GM12891 (cell line): Measurements from ENCODE around the gene PRDM16.

Experiments used
- DNase-seq: peaks from one replicate; pipeline ENCODE4 v3.0.0; 2011; ENCODE audit warnings: low spot score; ENCODE audit not compliant: insufficient read length
- FAIRE-seq: peaks from 2 replicates; lab custom pipeline; 2011; peaks lifted over from hg19 to GRCh38; lab: Jason Lieb, UNC
- PAX5 ChIP-seq: IDR thresholded peaks from 2 replicates; pipeline ENCODE4 v1.6.1; 2011; ENCODE audit warnings: low read length, moderate library complexity, mild to moderate bottlenecking; ENCODE audit not compliant: insufficient read depth, severe bottlenecking
- POLR2A ChIP-seq: IDR thresholded peaks from 2 replicates; pipeline ENCODE4 v1.6.1; 2011; ENCODE audit warnings: low read depth, low read length, control low read depth
- POLR2AphosphoS5 ChIP-seq: IDR thresholded peaks from 2 replicates; pipeline ENCODE4 v1.6.1; 2011; ENCODE audit warnings: low read depth, low read length, control low read depth
- POU2F2 ChIP-seq: IDR thresholded peaks from 2 replicates; pipeline ENCODE4 v1.6.1; 2011; ENCODE audit warnings: low read depth, mild to moderate bottlenecking, control low read depth, low read length, moderate library complexity
- SPI1 ChIP-seq: IDR thresholded peaks from 2 replicates; pipeline ENCODE4 v1.6.1; 2011; ENCODE audit warnings: low read depth, low read length, control low read depth
- TAF1 ChIP-seq: IDR thresholded peaks from 2 replicates; pipeline ENCODE4 v1.6.1; 2011; ENCODE audit warnings: low read depth, low read length, control low read depth

PRDM16 gene

DNA sequence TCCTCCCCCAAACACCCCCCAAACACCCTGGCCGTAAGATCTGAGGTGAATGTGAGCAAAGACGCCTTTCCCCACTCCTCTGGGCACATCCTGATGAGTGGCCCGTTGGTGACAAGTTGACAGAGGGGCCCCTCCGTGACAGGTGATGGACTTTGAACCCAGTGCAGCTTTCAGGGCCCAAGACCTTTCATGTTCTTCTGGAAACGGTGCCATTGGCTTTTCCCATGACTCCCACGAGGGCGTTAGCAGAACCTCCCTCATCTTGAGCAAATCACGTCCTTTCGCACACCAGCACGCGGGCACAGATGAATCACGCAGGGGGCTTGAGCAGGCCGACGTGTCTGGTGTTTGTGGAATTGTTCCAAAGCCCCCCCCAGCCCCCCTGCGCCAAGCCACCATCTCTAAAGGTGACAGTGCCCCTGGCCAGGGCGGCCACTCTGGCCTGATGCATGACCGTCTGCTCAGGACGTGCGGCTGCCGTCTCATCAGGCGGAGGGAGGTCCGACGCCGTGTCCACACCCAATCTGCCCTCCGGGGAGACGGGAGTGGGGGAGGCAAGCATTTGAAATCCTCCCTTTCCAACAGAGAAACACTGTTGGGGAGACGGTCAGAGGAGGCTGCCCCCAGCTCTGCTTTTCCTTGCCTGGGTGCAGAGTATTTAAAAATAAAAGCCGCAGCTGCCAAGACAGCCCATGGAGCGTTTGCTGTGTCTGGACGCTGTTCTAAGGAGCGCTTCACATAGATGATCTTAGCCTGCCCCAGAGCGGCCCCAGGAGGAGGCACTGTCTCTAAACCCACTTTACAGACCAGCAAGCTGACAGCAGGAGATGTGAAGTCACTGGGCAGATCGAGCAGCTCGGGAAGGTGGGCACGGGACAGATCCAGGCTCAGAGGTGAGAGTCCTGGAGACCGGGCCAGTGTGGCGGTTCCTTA is 287.2 kb downstream of the PRDM16 start:
- TF ChIP-seq POU2F2 = no peak
- TF ChIP-seq PAX5 = no peak
- TF ChIP-seq POLR2A = no peak
- DNase-seq (no peak), FAIRE-seq (no peak)

DNA sequence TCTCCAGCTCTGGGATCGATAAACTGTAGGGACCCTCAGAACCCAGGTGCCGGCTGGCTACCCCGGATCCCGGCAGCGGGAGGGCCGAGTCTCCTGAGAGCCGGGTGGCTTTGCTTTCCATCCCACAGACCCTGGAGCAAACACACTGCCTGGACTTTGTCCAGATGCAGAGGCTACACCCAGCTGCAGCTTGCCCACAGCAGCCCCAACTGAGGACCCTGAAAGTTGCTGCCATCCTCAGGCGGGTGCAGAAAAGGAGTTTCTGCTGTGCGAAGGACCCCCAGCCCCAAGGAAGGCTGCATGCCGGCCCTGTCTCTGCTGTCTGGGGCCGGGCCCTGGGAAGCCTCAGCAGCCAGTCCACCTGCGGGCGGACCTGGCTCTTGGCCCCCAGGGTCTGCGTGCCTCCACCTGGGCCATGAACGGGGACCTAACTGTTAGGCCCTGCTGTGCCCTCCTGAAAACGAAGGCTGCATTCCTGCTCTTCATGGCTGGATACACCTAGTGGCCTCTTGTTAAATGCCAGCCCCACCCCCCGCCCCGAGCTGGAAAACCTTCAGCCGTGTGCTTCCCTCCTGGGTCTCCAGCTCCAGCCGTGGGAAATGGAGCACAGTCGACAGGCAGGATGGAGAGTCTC is 287.9 kb downstream of the PRDM16 start:
- DNase-seq = no peak
- TF ChIP-seq POU2F2 (no peak), POLR2AphosphoS5 (no peak), PAX5 (no peak), POLR2A (no peak), TAF1 (no peak), SPI1 (no peak)
- FAIRE-seq = no peak

DNA sequence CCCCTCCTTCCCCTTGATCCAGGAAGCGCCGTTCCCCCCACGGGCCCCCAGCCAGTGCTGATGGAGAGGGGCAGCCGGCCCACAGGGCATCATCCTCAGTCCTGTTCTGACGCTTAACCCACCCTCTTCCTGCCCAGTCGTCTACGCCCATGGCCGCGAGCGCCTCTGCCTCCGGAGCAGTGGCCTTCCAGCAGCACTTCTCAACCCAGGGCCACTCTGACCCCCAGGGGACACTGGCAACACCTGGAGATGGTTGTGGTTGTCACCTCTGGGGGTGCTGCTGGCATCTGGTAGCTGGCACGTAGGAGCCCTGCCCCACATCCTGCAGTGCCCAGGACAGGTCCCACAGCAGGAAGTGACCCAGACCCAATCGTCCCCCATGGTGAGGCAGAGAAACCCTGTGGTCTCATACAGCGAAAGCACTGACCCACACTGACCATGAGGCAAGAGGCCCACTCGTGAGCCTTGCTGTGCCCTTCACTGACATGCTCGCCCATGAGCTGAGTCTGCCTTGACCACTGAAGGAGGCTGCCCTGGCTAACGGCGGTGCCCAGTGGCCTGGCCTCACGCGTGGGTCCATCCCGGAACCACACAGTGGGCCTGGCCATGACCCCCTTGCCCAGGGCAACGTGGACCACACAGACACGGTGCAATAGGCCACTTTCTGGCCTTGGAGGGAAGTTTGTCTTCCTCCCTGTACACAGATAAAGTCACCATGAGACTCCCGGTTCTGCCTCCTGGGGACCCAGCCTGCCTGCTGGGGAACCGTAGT is 288.7 kb downstream of the PRDM16 start:
- FAIRE-seq (no peak), DNase-seq (no peak)
- TF ChIP-seq POLR2AphosphoS5 (no peak), PAX5 (no peak), POLR2A (no peak), TAF1 (no peak), POU2F2 (no peak), SPI1 (no peak)

DNA sequence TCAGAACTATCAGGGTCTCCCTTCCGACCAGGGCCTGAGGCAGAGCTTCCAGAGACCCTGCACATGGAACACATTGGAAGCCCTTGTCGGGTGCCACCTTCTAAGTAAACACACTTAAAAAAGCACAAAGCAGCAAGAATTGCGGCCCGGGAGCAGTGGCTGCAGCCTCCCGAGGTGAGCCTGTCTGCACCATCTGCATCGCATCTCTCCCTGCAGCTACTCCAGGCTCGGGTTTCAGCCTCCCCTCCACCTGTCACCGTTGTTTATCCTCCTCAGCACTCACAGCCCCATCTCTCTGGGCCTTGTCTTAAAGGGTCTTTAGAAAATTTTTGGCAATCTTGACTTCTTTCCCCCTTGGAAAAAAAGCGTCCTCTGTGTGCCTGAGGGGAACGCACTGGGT is 290.3 kb downstream of the PRDM16 start:
- DNase-seq (no peak), FAIRE-seq (no peak)
- TF ChIP-seq POU2F2 (no peak), POLR2AphosphoS5 (no peak), POLR2A (no peak), SPI1 (no peak), PAX5 (no peak), TAF1 (no peak)

DNA sequence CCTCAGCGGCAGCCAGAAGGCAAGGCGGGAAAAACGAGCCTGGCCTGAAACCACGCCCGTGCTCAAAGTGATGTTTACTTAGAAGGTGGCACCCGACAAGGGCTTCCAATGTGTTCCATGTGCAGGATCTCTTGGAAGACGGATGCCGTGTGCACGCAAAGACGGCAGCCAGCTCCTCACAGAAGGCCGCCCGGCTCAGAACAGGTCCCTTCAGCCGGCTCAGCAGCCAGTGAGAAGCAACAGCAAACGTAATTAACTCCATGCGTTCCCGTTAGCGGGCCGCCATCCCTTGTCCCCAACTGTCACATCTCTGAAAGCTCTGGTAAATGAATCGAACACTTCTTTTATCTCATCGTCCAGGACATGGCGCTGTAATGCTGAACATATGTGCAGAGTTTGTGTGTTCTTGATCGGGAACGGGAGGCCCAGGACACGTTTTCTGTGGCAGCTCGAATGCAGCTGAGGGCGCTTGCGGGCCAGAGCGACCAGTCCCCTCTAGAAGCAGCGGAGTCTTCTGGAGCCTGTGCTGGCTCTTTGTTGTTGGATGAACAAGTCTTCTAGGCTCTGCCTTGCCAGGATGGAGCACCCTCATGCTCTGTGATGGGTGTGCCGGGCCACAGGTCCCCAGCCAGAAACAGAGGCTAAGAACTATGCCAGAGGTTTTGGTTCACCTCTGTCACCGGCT is 290.9 kb downstream of the PRDM16 start:
- DNase-seq (no peak), FAIRE-seq (no peak)
- no peak for TF ChIP-seq POU2F2
- no peak for TF ChIP-seq PAX5
- no peak for TF ChIP-seq POLR2A
- TF ChIP-seq SPI1 = no peak
- no peak for TF ChIP-seq POLR2AphosphoS5
- TF ChIP-seq TAF1 = no peak

DNA sequence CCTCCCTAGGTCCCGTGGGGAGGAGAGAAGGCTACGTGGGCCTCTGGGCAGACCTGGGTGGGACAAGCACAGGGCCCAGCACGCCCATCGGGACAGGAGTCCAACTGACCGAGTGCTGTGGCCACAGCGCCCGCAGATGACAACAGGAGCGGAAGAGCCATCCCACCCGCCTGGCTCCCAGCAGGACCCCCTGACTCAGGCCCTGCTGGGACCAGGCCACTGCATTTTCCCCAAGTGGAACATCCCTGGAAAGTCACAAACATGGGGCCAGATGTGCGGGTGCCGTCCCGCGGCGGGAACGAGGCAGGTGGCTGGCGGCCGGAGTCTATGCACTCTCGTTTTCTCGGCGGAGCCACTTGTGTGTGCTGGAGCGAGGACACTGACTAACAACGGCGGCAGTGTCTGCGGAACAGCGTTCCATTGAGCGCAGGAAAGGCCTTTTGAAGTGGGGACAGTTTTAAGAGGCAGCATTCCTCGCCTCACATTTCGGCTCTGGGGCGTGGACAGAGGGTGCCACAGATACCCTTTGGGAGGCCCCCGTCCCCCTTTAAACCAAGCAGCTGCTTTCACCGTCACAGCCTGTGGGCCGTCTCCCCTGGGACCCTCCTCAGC is 291.7 kb downstream of the PRDM16 start:
- no peak for FAIRE-seq

DNA sequence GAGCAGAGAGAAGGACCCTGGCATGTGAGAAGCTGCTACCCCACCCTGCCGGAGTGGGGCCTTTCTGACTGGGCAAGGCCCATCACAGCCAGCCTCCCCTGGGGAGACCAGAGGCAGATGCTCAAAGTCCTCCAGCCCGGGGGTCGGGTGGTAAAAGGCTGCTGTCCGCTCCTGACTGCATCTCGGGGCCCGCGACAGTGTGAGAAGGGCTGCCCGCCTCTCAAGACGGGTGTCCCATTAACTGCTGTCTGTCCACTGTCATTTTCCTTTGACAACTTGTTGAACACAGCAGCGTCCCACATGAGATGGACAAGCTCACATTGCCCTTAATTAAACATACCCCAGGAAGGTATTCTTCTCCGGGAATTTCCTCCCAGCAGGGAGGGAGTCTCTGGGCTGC is 294.0 kb downstream of the PRDM16 start:
- no peak for DNase-seq
- no peak for FAIRE-seq
- no peak for TF ChIP-seq PAX5
- no peak for TF ChIP-seq TAF1
- TF ChIP-seq SPI1 = no peak
- TF ChIP-seq POLR2AphosphoS5 = no peak
- no peak for TF ChIP-seq POU2F2
- TF ChIP-seq POLR2A = no peak

More for the DNA sequence above, 291.7 kb downstream of the PRDM16 start:
- no peak for DNase-seq
- no peak for TF ChIP-seq POLR2AphosphoS5
- no peak for TF ChIP-seq PAX5
- no peak for TF ChIP-seq SPI1
- no peak for TF ChIP-seq POU2F2
- no peak for TF ChIP-seq POLR2A
- TF ChIP-seq TAF1 = no peak

DNA sequence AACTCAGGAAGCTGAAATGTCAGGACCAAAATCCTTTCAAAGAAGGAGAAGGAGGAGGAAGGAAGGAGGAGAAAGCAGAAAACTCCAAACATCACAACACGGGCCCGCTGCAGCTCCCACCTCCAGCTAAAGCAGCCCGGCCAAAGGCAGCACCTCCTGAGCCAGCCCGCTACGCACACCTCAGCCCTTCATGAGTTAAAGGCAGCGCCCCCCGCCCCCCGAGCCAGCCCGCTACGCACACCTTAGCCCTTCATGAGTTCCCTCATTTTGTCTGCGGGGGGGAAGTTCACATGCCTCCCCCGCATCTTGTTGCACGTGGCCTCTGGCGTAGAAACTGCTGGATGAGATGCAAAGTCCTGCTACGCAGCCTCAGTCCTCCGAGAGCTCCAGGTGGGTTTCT is 294.8 kb downstream of the PRDM16 start:
- no peak for DNase-seq
- no peak for FAIRE-seq

More for the DNA sequence above, 294.8 kb downstream of the PRDM16 start:
- no peak for TF ChIP-seq TAF1
- no peak for TF ChIP-seq POU2F2
- TF ChIP-seq POLR2A = no peak
- no peak for TF ChIP-seq SPI1
- TF ChIP-seq PAX5 = no peak
- TF ChIP-seq POLR2AphosphoS5 = no peak
